GM15510 (cell line): Measurements from ENCODE around the gene ADRB1.

Source experiments
- POLR2A ChIP-seq: IDR thresholded peaks from 3 replicates; pipeline ENCODE4 v1.6.1; 2011; ENCODE audit warnings: borderline replicate concordance; ENCODE audit not compliant: insufficient read length; ENCODE audit errors: extremely low read depth

ADRB1 gene

GRCh38 chr10:114059561-114059960 lies 15.9 kb downstream of the ADRB1 start:
- TF ChIP-seq POLR2A = no peak

- TF ChIP-seq POLR2A = no peak
These were observed 16.8 kb downstream of the ADRB1 start for GRCh38 chr10:114060456-114060855.

GRCh38 chr10:114061148-114061547 lies 17.5 kb downstream of the ADRB1 start:
- TF ChIP-seq POLR2A = no peak

GRCh38 chr10:114061789-114062188 lies 18.1 kb downstream of the ADRB1 start:
- TF ChIP-seq POLR2A = no peak

GRCh38 chr10:114064151-114065048 lies 20.7 kb downstream of the ADRB1 start:
- TF ChIP-seq POLR2A = no peak

- no peak for TF ChIP-seq POLR2A
These were observed 21.4 kb downstream of the ADRB1 start for GRCh38 chr10:114065049-114065435.

GRCh38 chr10:114068054-114068707 lies 24.5 kb downstream of the ADRB1 start:
- no peak for TF ChIP-seq POLR2A

- TF ChIP-seq POLR2A = no peak
These were observed 27.0 kb downstream of the ADRB1 start for GRCh38 chr10:114070710-114071109.

- TF ChIP-seq POLR2A = no peak
These were observed 27.5 kb downstream of the ADRB1 start for GRCh38 chr10:114071178-114071577.

GRCh38 chr10:114073395-114074186 lies 29.9 kb downstream of the ADRB1 start:
- no peak for TF ChIP-seq POLR2A

GRCh38 chr10:114075093-114075492 lies 31.4 kb downstream of the ADRB1 start:
- no peak for TF ChIP-seq POLR2A

GRCh38 chr10:114077347-114077746 lies 33.7 kb downstream of the ADRB1 start:
- TF ChIP-seq POLR2A = no peak

GRCh38 chr10:114077815-114078219 lies 34.2 kb downstream of the ADRB1 start:
- no peak for TF ChIP-seq POLR2A

GRCh38 chr10:114078346-114078745 lies 34.7 kb downstream of the ADRB1 start:
- TF ChIP-seq POLR2A = no peak

- TF ChIP-seq POLR2A = no peak
These were observed 35.8 kb downstream of the ADRB1 start for GRCh38 chr10:114079421-114079820.
